H4 (cell line): ENCODE data around the gene ZNF398. TPM values are rescaled to one million over a fixed set of nuclear protein-coding genes. Genes with fewer than 3 reads are reported as not detected.
"Not testable (repeated sequence)": the region's sequence is repeated elsewhere in the genome, so short reads cannot be mapped to it uniquely, and the experiment has no call there.

ENCODE experiments used
- DNase-seq: peaks from one replicate; pipeline ENCODE4 v3.0.0-alpha.2; 2015; ENCODE audit warnings: low spot score
- total RNA-seq: library from RNA; depleted of rRNA; stranded (reverse); fragments of >200 nt; shearing (Covaris generic); gene quantifications from 2 replicates; pipeline ENCODE4 v1.2.3, GENCODE V29; 2014; rRNA removed

ZNF398 gene
- total RNA-seq, 1 experiment from 2014 or later = 9.9 TPM

GRCh38 chr7:149226366-149226765 is 79.1 kb downstream of the ZNF398 start:
- not testable (repeated sequence) for DNase-seq

- DNase-seq = no peak
Observed at GRCh38 chr7:149226840-149227494, 79.7 kb downstream of the ZNF398 start.

GRCh38 chr7:149228831-149229471 is 81.7 kb downstream of the ZNF398 start:
- DNase-seq = no peak

- no peak for DNase-seq
Observed at GRCh38 chr7:149229526-149229925, 82.3 kb downstream of the ZNF398 start.

- no peak for DNase-seq
Observed at GRCh38 chr7:149232362-149232761, 85.1 kb downstream of the ZNF398 start.

Other genes with a start within 250 kb of the ZNF398 start
- gene PDIA4, start 118.9 kb upstream of the ZNF398 start, total RNA-seq = 307 and 318 TPM in 2 replicates
- 1.4 and 3.0 TPM in 2 replicates for gene ZNF786, start 56.7 kb upstream of the ZNF398 start, total RNA-seq
- gene ZNF425, start 21.1 kb upstream of the ZNF398 start, total RNA-seq = 0.88 and 1.7 TPM in 2 replicates
- 7.4 and 17.7 TPM in 2 replicates for gene ZNF282, start 48.1 kb downstream of the ZNF398 start, total RNA-seq
- gene ZNF212, start 92.2 kb downstream of the ZNF398 start, total RNA-seq = 2.2 and 4.2 TPM in 2 replicates
- gene ZNF783, start 114.7 kb downstream of the ZNF398 start, total RNA-seq = 0.60 and 0.99 TPM in 2 replicates